Central memory CD8-positive, alpha-beta T cell (primary cell): ENCODE data around the gene ZNF331.

Experiments
- ATAC-seq: fragments of 150-1000 bp; cut with Tn5 transposase; replicated peaks from 2 replicates; pipeline ENCODE4 v1.10.0; 2022; ENCODE audit warnings: mild to moderate bottlenecking, moderate FRiP score, moderate number of reproducible peaks; ENCODE audit not compliant: poor library complexity, severe bottlenecking; ENCODE audit errors: extremely low read depth
- DNase-seq, 2 donors: peaks; one replicate each; pipeline ENCODE4 v3.0.0; 2021; ENCODE audit warnings: low spot score in 2 of 2
- H3K27ac Mint-ChIP-seq: one replicate; pipeline ENCODE4 v1.8.0; 2022; ENCODE audit warnings: low read depth, mild to moderate bottlenecking, moderate library complexity, mixed read lengths
- H3K27me3 Mint-ChIP-seq: one replicate; pipeline ENCODE4 v1.8.0; 2022; ENCODE audit warnings: mixed read lengths
- H3K36me3 Mint-ChIP-seq: one replicate; pipeline ENCODE4 v1.8.0; 2022; ENCODE audit warnings: mild to moderate bottlenecking, moderate library complexity, mixed read lengths; ENCODE audit not compliant: insufficient read depth
- H3K4me1 Mint-ChIP-seq: one replicate; pipeline ENCODE4 v1.8.0; 2022; ENCODE audit warnings: mixed read lengths
- H3K4me3 Mint-ChIP-seq: one replicate; pipeline ENCODE4 v1.8.0; 2022; ENCODE audit warnings: mild to moderate bottlenecking, moderate library complexity, mixed read lengths
- H3K9me3 Mint-ChIP-seq: one replicate; pipeline ENCODE4 v1.8.0; 2022; ENCODE audit warnings: mixed read lengths

The ZNF331 gene

DNA sequence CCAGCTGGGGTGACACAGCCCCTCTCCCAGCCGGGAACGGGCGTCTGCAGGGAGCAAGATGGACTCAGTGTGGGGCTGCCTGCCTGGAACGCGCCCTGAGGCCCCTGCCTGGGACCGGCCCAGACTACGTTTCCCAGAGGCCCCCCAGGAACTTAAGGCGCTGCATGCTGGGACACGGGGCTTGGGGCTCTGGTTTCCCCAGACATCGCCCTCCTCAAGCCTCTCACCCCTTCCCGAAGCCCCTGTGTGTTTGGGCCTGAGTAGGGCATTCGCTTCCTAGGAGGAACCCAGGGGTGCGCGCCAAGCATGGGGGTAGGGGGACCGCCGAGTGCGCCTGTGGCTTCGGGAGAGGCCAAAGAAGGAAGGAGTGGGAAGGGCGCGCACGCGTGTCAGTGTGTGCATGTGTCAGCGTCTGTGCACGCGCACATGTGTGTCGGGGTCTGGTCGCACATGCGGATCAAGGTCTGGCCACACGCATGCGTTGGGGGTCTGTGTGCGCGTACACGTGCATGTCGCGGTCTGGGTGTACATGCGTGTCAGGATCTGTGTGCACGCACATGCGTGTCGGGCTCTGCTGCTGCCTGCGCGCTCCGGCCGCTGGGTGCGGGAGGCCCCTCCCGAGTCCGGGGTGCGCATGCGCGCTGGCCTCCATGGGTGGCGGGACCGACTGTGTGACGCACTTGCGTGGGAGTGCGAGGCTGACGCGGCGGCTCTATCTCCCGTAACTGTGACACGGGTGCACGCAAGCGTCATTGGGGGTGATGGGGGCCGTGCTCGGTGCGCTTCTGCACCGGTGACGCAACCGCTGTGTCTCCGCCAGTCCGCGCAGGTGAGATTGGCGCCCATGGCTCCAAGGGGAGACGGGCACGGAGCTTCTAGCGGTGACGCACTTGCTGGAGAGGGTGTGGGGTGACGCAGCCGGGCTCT is 16.2 kb downstream of the ZNF331 start:
- Mint-ChIP-seq H3K9me3 (no peaks in the 10 kb centered on the region), H3K4me3 (peak overlapping the region; percentile 95), H3K27ac (peak overlapping the region; percentile 100), H3K4me1 (peaks cover 22% of the 10 kb centered on the region), H3K27me3 (no peaks in the 10 kb centered on the region), H3K36me3 (peaks cover 50% of the 10 kb centered on the region)
- peak; percentile 80 to 93 for DNase-seq
- peak; percentile 82 for ATAC-seq

DNA sequence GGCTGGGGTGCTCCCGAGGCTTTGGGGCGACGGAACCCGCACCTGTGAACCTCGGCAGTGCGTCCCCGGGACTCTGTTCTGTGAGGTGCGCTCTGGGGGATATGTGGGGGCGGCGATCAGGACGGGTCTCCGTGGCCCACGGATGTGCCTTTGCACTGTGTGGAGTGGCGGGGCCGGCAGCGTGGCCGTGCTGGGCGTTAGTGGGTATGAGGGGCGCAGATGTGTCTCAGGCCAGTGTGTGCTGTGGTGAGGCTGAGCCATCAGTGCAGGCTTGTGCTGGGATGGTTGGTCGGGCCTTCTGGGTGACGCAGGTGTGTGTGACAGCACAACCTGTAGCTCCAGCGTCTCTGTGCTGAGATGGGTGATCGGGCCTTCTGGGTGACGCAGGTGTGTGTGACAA is 16.9 kb downstream of the ZNF331 start:
- H3K4me1 Mint-ChIP-seq = peaks cover 15% of the 10 kb centered on the region
- DNase-seq (no peak), ATAC-seq (peak; percentile 3)
- no peaks in the 10 kb centered on the region for H3K9me3 Mint-ChIP-seq
- H3K27ac Mint-ChIP-seq = peak overlapping the region; percentile 100
- no peaks in the 10 kb centered on the region for H3K27me3 Mint-ChIP-seq
- H3K4me3 Mint-ChIP-seq = peak overlapping the region; percentile 95
- peaks cover 53% of the 10 kb centered on the region for H3K36me3 Mint-ChIP-seq

DNA sequence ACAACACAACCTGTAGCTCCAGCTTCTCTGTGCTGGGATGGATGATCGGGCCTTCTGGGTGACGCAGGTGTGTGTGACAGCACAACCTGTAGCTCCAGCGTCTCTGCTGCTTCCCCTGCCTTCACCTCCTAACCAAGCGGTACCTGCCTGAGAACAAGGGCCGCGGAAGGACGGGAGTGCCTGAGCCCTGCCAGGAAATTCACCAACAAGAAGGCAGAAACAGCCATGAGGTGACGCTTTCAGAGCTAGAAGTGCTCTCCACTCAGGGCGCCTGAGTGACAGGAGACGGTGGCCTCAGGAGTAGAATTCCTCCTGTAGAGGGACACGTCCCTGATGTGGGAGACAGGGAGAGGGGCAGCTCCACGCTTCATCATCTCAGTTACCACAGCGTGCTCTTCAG is 17.4 kb downstream of the ZNF331 start:
- peak overlapping the region; percentile 100 for H3K27ac Mint-ChIP-seq
- H3K36me3 Mint-ChIP-seq = peaks cover 55% of the 10 kb centered on the region
- DNase-seq (no peak), ATAC-seq (no peak)
- peak overlapping the region; percentile 95 for H3K4me3 Mint-ChIP-seq
- no peaks in the 10 kb centered on the region for H3K9me3 Mint-ChIP-seq
- no peaks in the 10 kb centered on the region for H3K27me3 Mint-ChIP-seq
- H3K4me1 Mint-ChIP-seq = peaks cover 13% of the 10 kb centered on the region

DNA sequence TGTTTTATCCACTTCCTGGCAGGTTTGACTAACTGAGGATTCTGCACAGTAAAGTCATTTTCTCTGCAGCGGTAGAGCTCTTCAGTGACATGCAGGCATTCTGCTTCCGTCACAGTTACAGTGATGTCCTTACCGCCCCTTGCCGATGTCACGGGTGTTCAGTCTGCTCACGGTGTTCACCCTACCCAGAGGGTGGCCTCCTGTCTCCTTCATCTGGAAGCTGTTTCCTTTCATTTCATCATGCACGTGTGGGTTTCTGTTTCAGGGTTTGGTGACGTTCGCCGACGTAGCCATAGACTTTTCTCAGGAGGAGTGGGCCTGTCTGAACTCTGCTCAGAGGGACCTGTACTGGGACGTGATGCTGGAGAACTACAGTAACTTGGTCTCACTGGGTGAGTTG is 33.4 kb downstream of the ZNF331 start:
- Mint-ChIP-seq H3K36me3 (peaks cover 78% of the 10 kb centered on the region), H3K27me3 (no peaks in the 10 kb centered on the region), H3K4me1 (peaks cover 15% of the 10 kb centered on the region), H3K4me3 (no peak overlapping the region), H3K27ac (no peak overlapping the region), H3K9me3 (peaks cover 16% of the 10 kb centered on the region)
- no peak for DNase-seq
- ATAC-seq = no peak

DNA sequence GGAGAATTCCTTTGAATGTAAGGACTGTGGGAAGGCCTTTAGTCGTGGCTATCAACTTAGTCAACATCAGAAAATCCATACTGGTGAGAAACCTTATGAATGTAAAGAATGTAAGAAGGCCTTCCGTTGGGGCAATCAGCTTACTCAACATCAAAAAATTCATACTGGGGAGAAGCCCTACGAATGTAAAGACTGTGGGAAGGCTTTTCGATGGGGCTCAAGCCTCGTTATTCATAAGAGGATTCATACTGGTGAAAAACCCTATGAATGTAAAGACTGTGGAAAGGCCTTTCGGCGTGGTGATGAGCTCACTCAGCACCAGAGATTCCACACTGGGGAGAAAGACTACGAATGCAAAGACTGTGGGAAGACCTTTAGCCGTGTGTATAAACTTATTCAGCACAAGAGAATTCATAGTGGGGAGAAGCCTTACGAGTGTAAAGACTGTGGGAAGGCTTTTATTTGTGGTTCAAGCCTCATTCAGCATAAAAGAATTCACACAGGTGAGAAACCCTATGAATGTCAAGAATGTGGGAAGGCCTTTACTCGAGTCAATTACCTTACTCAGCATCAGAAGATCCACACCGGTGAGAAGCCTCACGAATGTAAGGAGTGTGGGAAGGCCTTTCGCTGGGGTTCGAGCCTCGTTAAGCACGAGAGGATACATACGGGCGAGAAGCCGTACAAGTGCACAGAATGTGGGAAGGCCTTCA is 39.2 kb downstream of the ZNF331 start:
- Mint-ChIP-seq H3K9me3 (peaks cover 33% of the 10 kb centered on the region), H3K4me1 (no peaks in the 10 kb centered on the region), H3K27ac (no peak overlapping the region), H3K27me3 (no peaks in the 10 kb centered on the region), H3K4me3 (no peak overlapping the region), H3K36me3 (peaks cover 65% of the 10 kb centered on the region)
- ATAC-seq (no peak), DNase-seq (no peak)

DNA sequence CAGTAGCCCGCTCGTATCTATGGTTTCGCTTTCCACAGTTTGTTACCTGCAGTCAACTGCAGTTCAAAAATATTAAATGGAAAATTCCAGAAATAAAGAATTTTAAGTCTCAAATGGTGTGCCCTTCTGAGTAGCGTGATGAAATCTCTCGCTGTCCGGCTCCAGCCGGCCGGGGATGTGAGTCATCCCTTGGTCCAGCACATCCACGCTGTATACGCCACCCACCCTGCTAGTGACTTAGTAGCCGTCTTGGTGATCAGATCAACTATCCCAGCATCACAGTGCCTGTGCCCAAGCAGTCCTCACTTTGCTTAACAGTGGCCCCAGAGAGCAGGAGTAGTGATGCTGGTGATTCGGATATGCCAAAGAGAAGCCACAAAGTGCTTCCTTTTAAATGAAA is 40.0 kb downstream of the ZNF331 start:
- H3K36me3 Mint-ChIP-seq = peaks cover 59% of the 10 kb centered on the region

DNA sequence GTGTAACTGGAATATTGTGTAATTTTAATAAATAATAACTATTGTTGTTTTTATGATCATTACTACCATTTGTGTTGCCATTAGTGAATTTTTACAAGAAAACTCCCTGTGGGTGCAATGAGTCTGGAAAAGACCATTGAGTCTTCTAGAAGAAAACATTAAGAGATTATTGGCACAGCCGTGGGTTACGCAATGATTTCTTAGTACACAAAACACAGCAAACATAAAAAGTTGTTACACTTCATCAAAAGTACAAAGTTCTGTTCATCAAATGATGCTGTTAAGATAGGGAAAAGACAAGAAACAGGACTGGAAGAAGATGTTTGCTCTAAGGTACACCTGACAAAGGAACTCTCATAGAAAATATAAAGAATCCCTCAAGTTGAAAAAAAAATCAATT is 41.6 kb downstream of the ZNF331 start:
- DNase-seq (no peak), ATAC-seq (no peak)
- H3K36me3 Mint-ChIP-seq = peaks cover 46% of the 10 kb centered on the region
- H3K27ac Mint-ChIP-seq = peak overlapping the region; percentile 51
- H3K4me1 Mint-ChIP-seq = no peaks in the 10 kb centered on the region
- peaks cover 33% of the 10 kb centered on the region for H3K9me3 Mint-ChIP-seq
- H3K4me3 Mint-ChIP-seq = no peak overlapping the region
- no peaks in the 10 kb centered on the region for H3K27me3 Mint-ChIP-seq

More for the DNA sequence above, 40.0 kb downstream of the ZNF331 start:
- DNase-seq = no peak
- H3K27ac Mint-ChIP-seq = no peak overlapping the region
- H3K4me1 Mint-ChIP-seq = no peaks in the 10 kb centered on the region
- H3K9me3 Mint-ChIP-seq = peaks cover 33% of the 10 kb centered on the region
- ATAC-seq = no peak
- H3K4me3 Mint-ChIP-seq = no peak overlapping the region
- H3K27me3 Mint-ChIP-seq = no peaks in the 10 kb centered on the region

DNA sequence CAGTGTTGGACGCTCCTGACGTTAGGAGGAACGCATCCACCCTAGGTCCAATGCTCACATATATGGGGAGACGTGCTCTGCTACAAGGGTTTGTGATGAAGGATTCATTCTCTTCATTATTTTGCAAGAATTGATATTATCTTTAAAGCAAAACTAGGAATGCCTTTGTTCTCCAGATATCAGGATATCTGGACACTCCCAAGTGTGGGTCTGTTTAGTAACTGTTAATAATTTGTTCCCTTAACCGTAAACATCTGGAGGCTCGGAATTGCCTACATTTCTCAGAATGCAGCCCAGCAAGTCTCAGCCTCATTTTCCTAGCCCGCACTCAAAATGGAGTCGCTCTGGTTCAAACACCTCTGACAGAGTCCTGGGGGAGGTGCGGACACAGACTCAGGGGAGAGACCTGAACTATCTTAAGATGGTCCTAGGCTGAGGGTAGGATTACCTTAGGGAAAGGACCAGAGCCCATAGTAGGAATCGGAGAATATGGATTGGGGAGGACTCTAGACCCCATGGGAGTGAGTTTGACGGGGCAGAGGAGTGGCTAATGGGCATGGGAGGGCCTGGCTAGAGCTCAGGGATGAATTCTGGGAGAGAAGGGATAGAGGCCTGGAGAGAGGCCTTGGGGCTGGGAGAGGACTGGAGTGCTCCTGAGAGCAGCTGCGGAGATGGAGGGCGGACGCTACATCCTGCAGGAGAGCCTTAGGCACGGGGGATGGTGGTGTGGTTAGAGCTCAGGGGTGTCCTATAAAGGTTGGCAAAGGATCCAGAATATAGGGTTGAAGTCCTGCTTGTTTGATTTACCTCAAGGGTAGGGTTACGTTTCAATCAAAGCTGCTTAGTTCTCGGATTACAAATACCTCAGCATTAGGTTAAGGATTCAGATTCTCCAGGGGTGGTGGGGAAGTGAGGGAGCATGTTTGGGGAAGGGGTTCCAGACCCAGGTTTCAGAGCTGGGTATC is 43.2 kb downstream of the ZNF331 start:
- DNase-seq = no peak
- H3K36me3 Mint-ChIP-seq = peaks cover 32% of the 10 kb centered on the region
- no peaks in the 10 kb centered on the region for H3K4me1 Mint-ChIP-seq
- no peaks in the 10 kb centered on the region for H3K27me3 Mint-ChIP-seq
- no peak for ATAC-seq
- H3K27ac Mint-ChIP-seq = peak overlapping the region; percentile 70
- peaks cover 32% of the 10 kb centered on the region for H3K9me3 Mint-ChIP-seq
- H3K4me3 Mint-ChIP-seq = no peak overlapping the region

DNA sequence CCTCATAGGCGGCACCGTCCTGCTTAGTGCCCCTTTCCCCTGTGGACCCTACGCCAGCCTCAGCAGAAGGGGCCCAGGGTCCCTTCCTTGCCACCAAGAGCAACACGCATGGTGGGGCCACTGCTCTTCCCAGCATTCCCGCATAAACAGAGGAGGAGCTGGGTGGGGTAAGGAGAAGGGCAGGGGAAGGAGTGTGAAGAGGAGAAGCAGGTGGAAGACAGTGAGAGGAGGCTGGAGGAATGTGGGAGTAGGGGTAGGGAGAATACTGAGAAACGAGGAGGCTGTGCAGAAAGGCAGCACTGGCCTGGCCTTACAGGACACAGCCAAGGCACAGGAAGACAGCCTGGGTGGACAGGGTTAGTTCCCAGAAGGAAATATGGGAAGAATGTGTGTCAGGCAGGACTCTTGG is 43.9 kb downstream of the ZNF331 start:
- ATAC-seq = no peak
- H3K27me3 Mint-ChIP-seq = no peaks in the 10 kb centered on the region
- H3K4me3 Mint-ChIP-seq = no peak overlapping the region
- peaks cover 31% of the 10 kb centered on the region for H3K9me3 Mint-ChIP-seq
- no peak for DNase-seq
- peak overlapping the region; percentile 70 for H3K27ac Mint-ChIP-seq
- H3K36me3 Mint-ChIP-seq = peaks cover 24% of the 10 kb centered on the region
- no peaks in the 10 kb centered on the region for H3K4me1 Mint-ChIP-seq

DNA sequence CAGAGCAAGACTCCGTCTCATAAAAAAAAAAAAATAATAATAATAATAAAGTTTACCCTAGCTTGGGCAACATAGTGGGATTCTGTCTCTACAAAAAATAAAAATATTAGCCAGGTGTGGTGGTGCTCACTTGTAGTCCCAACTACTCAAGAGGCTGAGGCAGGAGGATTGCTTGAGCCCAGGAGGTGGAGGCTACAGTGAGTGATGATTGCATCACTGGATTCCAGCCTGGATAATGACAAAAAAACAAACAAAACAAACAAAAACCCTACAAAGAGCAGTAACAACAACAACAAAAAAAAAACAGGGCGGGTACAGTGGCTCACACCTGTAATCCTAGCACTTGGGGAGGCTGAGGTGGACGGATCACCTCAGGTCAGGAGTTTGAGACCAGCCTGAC is 45.2 kb downstream of the ZNF331 start:
- H3K27ac Mint-ChIP-seq = no peak overlapping the region
- H3K36me3 Mint-ChIP-seq = peaks cover 11% of the 10 kb centered on the region
- DNase-seq (no peak), ATAC-seq (no peak)
- H3K4me3 Mint-ChIP-seq = no peak overlapping the region
- no peaks in the 10 kb centered on the region for H3K27me3 Mint-ChIP-seq
- H3K9me3 Mint-ChIP-seq = peaks cover 26% of the 10 kb centered on the region
- H3K4me1 Mint-ChIP-seq = no peaks in the 10 kb centered on the region

DNA sequence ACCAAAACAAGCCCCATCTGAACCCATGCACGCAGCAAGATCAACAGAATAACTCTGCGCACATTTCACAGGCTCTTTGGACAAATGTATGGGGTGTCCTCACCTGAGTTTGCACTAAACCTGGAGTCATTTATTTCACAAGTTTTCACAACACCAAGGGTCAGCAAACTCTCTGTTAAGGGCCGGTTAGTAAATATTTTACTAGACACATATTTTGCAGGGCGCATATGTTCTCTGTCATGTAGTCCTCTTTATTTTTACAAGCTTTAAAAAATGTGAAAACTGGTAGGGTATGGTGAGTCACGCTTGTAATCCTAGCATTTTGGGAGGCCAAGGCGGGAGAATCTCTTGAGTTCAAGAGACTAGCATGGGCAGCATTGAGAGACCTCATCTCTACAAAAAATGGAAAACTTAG is 48.3 kb downstream of the ZNF331 start:
- H3K36me3 Mint-ChIP-seq = peaks cover 2% of the 10 kb centered on the region
- no peak overlapping the region for H3K27ac Mint-ChIP-seq
- DNase-seq (no peak), ATAC-seq (no peak)
- peaks cover 13% of the 10 kb centered on the region for H3K9me3 Mint-ChIP-seq
- no peaks in the 10 kb centered on the region for H3K27me3 Mint-ChIP-seq
- H3K4me1 Mint-ChIP-seq = no peaks in the 10 kb centered on the region
- H3K4me3 Mint-ChIP-seq = no peak overlapping the region

DNA sequence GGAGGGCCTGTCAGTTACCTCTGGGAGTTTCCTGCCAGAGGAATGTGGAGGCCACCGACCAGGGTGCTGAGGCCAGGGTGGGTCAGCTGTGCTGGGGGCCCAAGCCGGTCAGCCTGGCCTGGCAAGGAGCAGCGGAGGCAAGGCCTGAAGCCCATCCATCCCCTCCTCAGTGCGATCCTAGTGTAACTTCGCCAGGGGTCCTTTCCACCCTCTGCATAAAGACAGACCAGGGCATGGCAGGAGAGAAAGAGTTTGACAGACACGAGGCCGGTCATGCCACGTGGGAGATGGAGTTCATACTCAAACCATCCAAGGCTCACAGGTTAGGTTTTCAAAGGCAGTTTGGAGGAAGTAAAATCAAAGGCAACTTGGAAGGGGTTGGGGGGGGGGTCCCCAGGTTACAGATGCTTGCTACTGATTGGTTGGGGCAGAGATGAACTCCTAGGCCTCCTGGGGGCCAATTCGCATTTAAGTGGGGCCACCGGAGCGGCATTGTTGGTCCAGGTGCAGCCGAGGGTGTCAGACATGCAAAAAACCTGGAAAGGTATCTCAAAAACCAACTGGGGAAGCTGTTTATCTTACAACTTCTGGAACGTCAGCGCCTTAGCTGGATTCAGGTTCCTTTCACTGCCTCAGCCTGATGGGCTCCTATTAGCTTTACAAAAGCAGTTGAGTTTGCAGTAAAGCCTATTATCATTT is 57.0 kb downstream of the ZNF331 start:
- DNase-seq (no peak), ATAC-seq (no peak)
- Mint-ChIP-seq H3K4me1 (no peaks in the 10 kb centered on the region), H3K36me3 (no peaks in the 10 kb centered on the region), H3K4me3 (no peak overlapping the region), H3K27me3 (no peaks in the 10 kb centered on the region), H3K27ac (no peak overlapping the region), H3K9me3 (no peaks in the 10 kb centered on the region)
